MCF 10A (cell line): ENCODE data around the gene GRAMD2A. TPM values are rescaled to one million over a fixed set of nuclear protein-coding genes. Genes with fewer than 3 reads are reported as not detected.

Experiments used
- BruUV-seq: library from RNA; stranded (reverse); fragments of 400-500 nt; replicated peaks from 2 replicates; lab custom pipeline; 2021; lab: Mats Ljungman, UMichigan
- CTCF ChIA-PET: fragments of 300-600 bp; sonication (Branson Sonifier 250); formaldehyde crosslinking; extraction: SDS; loops from one replicate; lab custom pipeline; 2021; ENCODE audit warnings: antibody characterized with exemption, inconsistent platforms; lab: Yijun Ruan, JAX
- POLR2A ChIA-PET: fragments of 300-600, 350-650 bp; sonication (Branson Sonifier 250); formaldehyde crosslinking; extraction: SDS; loops from one replicate; lab custom pipeline; 2020; ENCODE audit warnings: antibody characterized with exemption, inconsistent platforms; lab: Yijun Ruan, JAX
- DNase-seq: peaks from one replicate; pipeline ENCODE4 v3.0.0-alpha.2; 2018; ENCODE audit not compliant: unreplicated experiment
- H3K27ac Mint-ChIP-seq: one replicate; pipeline ENCODE4 v1.8.0; 2022; ENCODE audit warnings: mild to moderate bottlenecking, low read depth, mixed read lengths; ENCODE audit not compliant: unreplicated experiment
- H3K27me3 Mint-ChIP-seq: one replicate; pipeline ENCODE4 v1.8.0; 2022; ENCODE audit warnings: mixed read lengths; ENCODE audit not compliant: insufficient read depth, unreplicated experiment
- H3K36me3 Mint-ChIP-seq: one replicate; pipeline ENCODE4 v1.8.0; 2022; ENCODE audit warnings: mild to moderate bottlenecking, moderate library complexity, mixed read lengths; ENCODE audit not compliant: insufficient read depth, unreplicated experiment
- H3K4me1 Mint-ChIP-seq: one replicate; pipeline ENCODE4 v1.8.0; 2022; ENCODE audit warnings: mixed read lengths; ENCODE audit not compliant: insufficient read depth, unreplicated experiment
- H3K4me3 Mint-ChIP-seq: one replicate; pipeline ENCODE4 v1.8.0; 2022; ENCODE audit warnings: mild to moderate bottlenecking, moderate library complexity, mixed read lengths; ENCODE audit not compliant: unreplicated experiment
- H3K9me3 Mint-ChIP-seq: one replicate; pipeline ENCODE4 v1.8.0; 2022; ENCODE audit warnings: mixed read lengths; ENCODE audit not compliant: unreplicated experiment
- intact Hi-C: fragments of 100-400 bp; cut with micrococcal nuclease; formaldehyde crosslinking; loops from 2 replicates; pipeline ENCODE4 v1.14.1; 2022
- total RNA-seq: library from RNA; stranded (reverse); gene quantifications from 2 replicates; pipeline ENCODE4 v1.2.3, GENCODE V29; 2022
- TF ChIP-seq, protein P1 (sequence below): fragments of 200-600 bp; IDR thresholded peaks from one replicate; pipeline ENCODE4 v1.8.0; 2022; ENCODE audit warnings: antibody characterized with exemption, mild to moderate bottlenecking; ENCODE audit not compliant: unreplicated experiment

Gene GRAMD2A
- total RNA-seq, 1 experiment from 2014 or later, result 0.93 TPM

DNA sequence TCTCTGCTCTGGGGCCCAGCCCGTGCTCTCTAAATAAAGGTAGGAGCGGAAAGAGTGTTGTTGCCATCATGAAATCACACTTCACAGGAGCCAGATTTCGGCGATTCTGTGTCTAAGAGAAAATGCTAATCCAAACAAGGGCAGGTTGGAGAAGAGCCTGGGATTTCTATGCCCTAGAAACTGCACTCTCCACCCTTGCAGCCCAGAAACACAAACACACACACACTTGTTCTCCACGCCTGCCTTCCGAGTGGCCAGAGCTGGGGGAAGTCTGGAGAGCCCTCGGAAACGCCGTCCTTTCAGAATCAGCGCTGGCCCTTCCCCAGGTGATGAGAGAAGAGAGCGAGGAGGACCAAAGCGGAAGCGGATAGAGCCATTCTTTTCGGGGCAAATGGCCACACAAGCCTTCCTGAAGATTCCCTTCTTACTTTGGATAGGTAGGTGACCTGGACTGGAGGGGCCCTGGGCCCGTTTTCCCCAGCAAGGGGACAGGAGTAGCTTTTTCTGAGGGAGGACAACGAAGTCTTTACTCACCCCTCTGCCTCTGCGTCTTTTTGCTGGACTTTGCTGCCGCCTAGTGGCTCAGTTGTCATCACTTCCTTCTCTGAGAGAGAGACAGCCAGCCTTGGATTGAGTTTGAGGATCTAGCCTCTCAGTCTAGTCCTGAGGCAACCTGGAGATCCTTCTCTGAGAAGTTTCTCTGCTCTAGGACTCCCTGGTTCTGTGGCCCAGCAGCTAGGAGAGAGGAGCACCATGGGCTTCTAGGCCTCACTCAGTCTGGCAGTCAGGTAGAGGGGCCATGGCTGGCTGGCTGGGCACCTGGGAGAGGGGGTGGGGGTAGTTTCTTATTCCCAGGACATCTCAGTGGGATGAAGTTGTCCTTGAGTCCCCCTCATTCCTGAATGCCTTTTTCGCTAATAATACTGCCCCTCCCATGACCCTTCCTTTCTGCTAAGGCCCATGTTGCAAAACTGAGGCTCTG is 41.7 kb downstream of the GRAMD2A start:
- H3K27me3 Mint-ChIP-seq, result no peaks in the 10 kb centered on the region
- no peaks in the 10 kb centered on the region for H3K9me3 Mint-ChIP-seq
- H3K4me3 Mint-ChIP-seq, result peak overlapping the region; percentile 71
- POLR2A ChIA-PET, result interaction anchor here (0.5 to 1.5 kb wide), 12 partner anchors 18 to 412 kb away, joined by 3 to 7 read pairs (median 3); partner anchors contain the start of genes MYO9A and SENP8
- H3K36me3 Mint-ChIP-seq, result no peaks in the 10 kb centered on the region
- BruUV-seq, result no TSS peak
- CTCF ChIA-PET, result interaction anchor here (0.5 to 2.7 kb wide), 53 partner anchors 9 to 1073 kb away, joined by 3 to 17 read pairs (median 4); no protein-coding TSS in a partner anchor
- peak; percentile 89 for DNase-seq
- TF ChIP-seq, protein P1, sequence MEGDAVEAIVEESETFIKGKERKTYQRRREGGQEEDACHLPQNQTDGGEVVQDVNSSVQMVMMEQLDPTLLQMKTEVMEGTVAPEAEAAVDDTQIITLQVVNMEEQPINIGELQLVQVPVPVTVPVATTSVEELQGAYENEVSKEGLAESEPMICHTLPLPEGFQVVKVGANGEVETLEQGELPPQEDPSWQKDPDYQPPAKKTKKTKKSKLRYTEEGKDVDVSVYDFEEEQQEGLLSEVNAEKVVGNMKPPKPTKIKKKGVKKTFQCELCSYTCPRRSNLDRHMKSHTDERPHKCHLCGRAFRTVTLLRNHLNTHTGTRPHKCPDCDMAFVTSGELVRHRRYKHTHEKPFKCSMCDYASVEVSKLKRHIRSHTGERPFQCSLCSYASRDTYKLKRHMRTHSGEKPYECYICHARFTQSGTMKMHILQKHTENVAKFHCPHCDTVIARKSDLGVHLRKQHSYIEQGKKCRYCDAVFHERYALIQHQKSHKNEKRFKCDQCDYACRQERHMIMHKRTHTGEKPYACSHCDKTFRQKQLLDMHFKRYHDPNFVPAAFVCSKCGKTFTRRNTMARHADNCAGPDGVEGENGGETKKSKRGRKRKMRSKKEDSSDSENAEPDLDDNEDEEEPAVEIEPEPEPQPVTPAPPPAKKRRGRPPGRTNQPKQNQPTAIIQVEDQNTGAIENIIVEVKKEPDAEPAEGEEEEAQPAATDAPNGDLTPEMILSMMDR, result peak; percentile 82
- intact Hi-C loops, result loop anchor here (1.0 to 10.0 kb wide), 6 partner anchors 261 to 1179 kb away; no protein-coding TSS in a partner anchor
- H3K4me1 Mint-ChIP-seq, result peaks cover 21% of the 10 kb centered on the region
- peak overlapping the region; percentile 53 for H3K27ac Mint-ChIP-seq

DNA sequence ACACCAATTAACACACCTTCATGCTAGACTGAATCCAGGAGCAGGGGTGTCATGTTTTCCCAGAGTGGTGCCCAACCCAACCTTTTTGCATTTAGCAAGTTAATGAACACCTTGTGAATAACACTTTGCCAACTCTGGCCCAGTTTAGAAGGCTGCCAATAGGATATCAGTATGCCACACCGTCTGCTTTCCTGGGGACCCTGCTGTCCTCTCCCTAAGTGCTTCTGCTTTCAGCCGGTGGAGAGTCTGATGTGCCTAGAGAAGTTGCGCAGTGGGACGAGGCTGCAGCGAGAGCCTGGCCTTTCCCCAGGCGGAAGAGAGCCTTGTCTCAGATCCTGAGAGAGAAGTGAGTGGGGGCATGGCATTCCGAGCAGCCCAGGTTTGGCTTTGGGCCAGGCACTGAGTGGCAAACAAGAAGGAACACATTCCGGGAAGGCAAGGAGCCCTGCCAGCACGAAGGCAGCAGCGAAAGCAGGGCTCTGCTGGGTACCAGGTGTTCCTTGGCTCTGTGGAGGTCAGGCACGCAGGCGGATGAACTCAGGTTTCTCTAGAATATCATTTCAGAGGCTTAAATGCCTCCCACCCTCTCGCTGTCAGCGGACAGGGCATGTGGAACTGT is 42.5 kb downstream of the GRAMD2A start:
- TF ChIP-seq, protein P1, result no peak
- no peaks in the 10 kb centered on the region for H3K9me3 Mint-ChIP-seq
- H3K36me3 Mint-ChIP-seq, result peaks cover 4% of the 10 kb centered on the region
- CTCF ChIA-PET, result interaction anchor here (0.6 to 2.7 kb wide), 11 partner anchors 11 to 423 kb away, joined by 3 to 17 read pairs (median 5); no protein-coding TSS in a partner anchor
- H3K27me3 Mint-ChIP-seq, result no peaks in the 10 kb centered on the region
- H3K27ac Mint-ChIP-seq, result peak overlapping the region; percentile 53
- no TSS peak for BruUV-seq
- intact Hi-C loops, result loop anchor here (5.0 to 10.0 kb wide), 5 partner anchors 260 to 1178 kb away; no protein-coding TSS in a partner anchor
- peak overlapping the region; percentile 71 for H3K4me3 Mint-ChIP-seq
- POLR2A ChIA-PET, result interaction anchor here (1.5 kb wide), 1 partner anchor 72 kb away, joined by 4 read pairs; no protein-coding TSS in a partner anchor
- peaks cover 21% of the 10 kb centered on the region for H3K4me1 Mint-ChIP-seq
- DNase-seq, result peak; percentile 91

DNA sequence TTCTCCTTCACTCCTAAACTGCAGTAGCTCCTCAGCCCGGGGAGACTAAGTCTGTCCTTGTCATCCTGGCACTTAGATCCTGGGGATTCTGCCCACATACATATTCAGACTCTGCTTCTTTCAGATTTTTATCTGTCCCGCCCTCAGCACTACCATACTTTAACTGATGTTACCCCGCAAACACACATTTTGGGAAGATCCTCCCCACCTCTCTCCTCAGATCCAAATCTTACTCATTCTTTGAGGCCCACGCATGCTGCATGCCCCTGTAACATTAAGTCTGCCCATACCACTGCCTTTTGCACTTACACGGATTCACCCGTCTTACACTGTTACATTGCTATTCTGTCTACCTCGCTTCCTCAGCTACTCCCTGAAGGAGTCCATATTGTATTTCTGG is 43.3 kb downstream of the GRAMD2A start:
- no TSS peak for BruUV-seq

More for the DNA sequence above, 43.3 kb downstream of the GRAMD2A start:
- Mint-ChIP-seq H3K27ac (peak overlapping the region; percentile 53), H3K4me3 (no peak overlapping the region), H3K27me3 (no peaks in the 10 kb centered on the region), H3K9me3 (no peaks in the 10 kb centered on the region), H3K4me1 (peaks cover 21% of the 10 kb centered on the region), H3K36me3 (peaks cover 4% of the 10 kb centered on the region)
- TF ChIP-seq, protein P1, result no peak
- ChIA-PET CTCF (interaction anchor here (0.6 to 1.1 kb wide), 2 partner anchors 61 to 328 kb away, joined by 3 to 8 read pairs; no protein-coding TSS in a partner anchor), POLR2A (no interaction called here)
- DNase-seq, result no peak
- intact Hi-C loops, result loop anchor here (10.0 kb wide), 1 partner anchor 260 kb away; no protein-coding TSS in a partner anchor
